Hematopoietic multipotent progenitor cell treated with erythropoietin and hydrocortisone succinate and interleukin-3 and kit ligand, for 8 days (in vitro differentiated cells): ENCODE results near the gene PGAM2.

Experiments used
- DNase-seq: peaks from one replicate; pipeline ENCODE4 v3.0.0-alpha.2; 2015

PGAM2 gene

DNA sequence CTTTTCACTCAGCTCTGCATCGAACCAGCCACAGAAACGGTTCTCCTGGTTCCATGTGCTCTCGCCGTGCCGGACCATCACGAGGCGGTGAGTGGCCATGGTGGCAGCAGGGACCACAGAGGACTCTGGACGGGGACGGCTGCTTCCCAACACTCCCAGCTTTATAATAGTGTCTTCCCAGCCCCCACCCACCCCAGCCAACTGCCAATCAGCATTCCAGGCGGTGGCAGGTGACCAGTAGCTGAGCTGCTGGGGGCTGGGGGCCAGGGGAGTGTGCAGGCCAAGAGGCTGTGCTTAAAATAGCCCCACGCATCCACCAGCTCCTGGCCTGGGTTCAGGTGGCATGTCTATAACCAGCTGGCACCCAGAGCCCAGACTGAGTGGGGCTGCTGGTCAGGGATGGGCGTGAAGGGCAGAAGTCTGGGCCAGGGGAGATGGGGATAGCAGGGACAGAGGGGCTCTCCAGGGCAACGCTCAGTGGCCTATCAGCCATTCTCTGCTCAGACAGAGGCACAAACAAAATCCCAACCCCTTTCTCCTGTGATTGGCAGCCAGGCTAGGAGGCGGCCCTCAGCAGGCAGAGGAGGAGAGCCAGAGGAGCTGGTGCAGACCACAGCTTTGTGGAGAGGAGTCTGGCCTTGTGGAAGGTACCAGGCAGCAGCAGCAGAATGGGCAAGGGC is at the start of gene PGAM2:
TSS of gene PGAM2 (minus strand) at position 137 of the 680 bp plus-strand sequence. CDS start at position 99, 38 bp downstream.
- DNase-seq, result no peak

DNA sequence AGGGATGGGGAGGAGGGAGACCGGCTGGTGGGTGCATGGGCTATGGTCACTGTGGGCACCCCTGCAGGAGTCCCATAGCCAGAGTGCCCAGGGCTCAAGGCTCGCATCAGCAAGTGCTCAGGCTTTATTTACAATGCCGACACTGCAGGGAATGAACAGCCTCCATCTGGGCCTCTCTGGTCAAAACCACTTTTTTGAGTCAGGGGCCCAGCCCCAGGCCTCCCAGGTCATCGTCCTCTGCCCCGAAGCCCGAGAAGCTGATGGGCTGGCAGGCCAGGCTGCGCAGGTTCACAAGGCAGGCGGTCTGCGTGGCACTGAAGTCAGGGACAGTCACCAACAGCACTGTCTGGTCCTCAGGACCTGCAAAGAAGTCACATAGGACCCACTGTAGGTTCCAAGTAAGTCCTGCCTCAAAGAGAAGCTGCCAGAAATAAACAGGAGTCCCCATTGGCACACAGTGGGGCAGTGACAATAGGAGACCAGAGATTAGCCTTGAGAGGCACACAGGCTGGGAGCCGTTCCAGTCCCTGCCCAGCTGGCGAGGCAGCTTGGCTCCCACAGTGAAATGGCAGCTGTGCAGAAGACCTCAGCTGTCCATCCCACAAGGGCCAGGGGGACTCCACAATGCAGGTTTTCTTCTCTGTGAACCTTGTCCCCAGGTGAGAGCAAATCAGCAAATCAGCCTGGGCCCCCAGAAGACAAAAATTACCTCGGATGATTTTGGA is 49.4 kb upstream of the PGAM2 start:
- DNase-seq, result no peak

DNA sequence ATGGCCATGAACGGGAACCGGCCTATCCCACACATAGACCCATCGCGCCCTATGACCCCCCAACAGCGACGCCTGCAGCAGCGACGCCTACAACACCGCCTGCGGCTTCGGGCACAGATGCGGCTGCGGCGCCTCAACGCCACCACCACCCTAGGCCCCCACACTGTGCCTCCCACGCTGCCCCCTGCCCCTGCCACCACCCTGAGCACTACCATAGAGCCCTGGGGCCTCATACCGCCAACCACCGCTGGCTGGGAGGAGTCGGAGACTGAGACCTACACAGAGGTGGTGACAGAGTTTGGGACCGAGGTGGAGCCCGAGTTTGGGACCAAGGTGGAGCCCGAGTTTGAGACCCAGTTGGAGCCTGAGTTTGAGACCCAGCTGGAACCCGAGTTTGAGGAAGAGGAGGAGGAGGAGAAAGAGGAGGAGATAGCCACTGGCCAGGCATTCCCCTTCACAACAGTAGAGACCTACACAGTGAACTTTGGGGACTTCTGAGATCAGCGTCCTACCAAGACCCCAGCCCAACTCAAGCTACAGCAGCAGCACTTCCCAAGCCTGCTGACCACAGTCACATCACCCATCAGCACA is 48.5 kb upstream of the PGAM2 start:
- DNase-seq, result no peak

DNA sequence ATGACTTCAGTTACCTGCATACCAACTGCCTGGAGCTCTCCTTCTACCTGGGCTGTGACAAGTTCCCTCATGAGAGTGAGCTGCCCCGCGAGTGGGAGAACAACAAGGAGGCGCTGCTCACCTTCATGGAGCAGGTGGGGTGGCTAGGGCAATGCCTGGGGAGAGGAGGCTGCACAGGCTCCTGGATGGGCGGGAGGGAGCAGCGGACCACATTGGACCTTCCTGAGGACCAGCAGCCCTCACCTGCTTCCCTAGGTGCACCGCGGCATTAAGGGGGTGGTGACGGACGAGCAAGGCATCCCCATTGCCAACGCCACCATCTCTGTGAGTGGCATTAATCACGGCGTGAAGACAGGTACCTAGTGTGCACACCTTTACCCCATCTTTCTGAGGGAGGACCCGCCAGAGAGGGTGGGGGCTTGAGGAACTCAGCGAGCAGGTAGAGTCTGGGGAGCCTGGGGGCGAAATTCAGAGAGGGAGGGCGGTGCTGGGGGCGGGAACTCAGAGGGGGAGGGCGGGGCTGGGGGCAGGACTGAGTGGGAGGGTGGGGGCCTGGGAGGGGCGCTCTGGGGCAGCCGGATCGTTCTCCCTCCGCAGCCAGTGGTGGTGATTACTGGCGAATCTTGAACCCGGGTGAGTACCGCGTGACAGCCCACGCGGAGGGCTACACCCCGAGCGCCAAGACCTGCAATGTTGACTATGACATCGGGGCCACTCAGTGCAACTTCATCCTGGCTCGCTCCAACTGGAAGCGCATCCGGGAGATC is 47.8 kb upstream of the PGAM2 start:
- DNase-seq, result no peak

DNA sequence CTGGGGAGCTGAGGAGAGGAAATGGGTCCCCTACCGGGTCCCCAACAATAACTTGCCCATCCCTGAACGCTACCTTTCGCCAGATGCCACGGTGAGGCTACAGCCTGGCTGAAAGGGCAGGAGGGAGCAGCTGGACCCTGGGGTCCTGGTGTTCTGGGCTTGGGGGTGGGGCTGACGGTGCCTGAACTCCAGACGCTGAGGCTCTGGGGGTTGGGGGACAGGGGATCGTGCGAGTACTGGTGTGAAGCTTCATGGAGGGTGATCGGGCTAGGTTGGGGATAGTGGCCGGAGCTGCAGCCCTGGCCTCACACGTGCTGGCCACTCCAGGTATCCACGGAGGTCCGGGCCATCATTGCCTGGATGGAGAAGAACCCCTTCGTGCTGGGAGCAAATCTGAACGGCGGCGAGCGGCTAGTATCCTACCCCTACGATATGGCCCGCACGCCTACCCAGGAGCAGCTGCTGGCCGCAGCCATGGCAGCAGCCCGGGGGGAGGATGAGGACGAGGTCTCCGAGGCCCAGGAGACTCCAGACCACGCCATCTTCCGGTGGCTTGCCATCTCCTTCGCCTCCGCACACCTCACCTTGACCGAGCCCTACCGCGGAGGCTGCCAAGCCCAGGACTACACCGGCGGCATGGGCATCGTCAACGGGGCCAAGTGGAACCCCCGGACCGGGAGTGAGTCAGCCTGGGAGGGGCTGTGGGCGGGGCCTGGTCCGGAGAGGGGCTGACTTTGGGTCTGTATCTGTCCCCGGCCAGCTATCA is 47.0 kb upstream of the PGAM2 start:
- DNase-seq, result no peak

DNA sequence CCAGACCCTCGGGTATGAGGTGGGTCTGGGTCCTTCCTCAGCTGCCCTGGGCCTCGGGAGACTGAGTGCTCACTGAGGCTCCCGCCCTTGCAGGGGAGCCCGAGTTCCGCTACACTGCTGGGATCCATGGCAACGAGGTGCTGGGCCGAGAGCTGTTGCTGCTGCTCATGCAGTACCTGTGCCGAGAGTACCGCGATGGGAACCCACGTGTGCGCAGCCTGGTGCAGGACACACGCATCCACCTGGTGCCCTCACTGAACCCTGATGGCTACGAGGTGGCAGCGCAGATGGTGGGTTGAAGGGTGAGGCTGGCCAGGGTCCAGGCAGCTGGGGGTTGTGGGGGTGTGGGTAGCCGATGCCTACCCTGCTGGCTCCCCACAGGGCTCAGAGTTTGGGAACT is 46.4 kb upstream of the PGAM2 start:
- DNase-seq, result no peak

DNA sequence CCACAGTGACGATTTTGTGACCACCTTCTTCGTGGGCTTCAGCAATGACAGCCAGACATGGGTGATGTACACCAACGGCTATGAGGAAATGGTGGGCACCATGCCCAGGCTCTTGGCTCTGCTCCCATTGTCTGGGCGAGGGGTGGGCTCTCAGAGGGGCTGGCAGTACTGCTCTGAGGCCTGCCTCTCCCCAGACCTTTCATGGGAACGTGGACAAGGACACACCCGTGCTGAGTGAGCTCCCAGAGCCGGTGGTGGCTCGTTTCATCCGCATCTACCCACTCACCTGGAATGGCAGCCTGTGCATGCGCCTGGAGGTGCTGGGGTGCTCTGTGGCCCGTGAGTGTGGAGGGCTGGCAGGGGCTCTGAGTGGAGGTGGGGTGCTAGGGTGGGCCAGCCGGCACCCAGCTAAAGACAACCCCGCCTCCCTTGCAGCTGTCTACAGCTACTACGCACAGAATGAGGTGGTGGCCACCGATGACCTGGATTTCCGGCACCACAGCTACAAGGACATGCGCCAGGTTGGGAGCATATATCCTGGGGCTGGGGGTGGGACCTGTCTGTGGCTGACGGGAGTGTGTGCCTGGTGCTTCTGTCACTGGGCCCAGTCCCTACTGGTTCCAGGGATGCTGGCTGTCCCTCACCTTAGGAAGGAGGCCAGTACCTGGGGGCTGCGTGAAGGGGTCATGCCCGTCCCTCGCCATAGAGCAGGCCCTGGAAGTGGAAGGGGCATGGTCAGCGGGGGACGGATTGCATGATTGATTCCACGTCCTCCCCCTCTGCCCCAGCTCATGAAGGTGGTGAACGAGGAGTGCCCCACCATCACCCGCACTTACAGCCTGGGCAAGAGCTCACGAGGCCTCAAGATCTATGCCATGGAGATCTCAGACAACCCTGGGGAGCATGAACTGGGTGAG is 45.6 kb upstream of the PGAM2 start:
- DNase-seq, result no peak

DNA sequence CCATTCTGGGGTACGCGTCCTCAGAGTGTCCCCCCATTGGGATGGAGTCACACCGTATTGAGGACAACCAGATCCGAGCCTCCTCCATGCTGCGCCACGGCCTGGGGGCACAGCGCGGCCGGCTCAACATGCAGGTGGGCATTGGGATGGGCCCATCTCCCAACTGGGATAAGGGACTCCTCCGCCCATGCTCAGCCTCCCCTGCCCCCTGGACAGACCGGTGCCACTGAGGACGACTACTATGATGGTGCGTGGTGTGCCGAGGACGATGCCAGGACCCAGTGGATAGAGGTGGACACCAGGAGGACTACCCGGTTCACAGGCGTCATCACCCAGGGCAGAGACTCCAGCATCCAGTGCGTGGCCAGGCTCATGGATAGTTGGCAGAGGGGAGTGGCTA is 44.6 kb upstream of the PGAM2 start:
- no peak for DNase-seq

DNA sequence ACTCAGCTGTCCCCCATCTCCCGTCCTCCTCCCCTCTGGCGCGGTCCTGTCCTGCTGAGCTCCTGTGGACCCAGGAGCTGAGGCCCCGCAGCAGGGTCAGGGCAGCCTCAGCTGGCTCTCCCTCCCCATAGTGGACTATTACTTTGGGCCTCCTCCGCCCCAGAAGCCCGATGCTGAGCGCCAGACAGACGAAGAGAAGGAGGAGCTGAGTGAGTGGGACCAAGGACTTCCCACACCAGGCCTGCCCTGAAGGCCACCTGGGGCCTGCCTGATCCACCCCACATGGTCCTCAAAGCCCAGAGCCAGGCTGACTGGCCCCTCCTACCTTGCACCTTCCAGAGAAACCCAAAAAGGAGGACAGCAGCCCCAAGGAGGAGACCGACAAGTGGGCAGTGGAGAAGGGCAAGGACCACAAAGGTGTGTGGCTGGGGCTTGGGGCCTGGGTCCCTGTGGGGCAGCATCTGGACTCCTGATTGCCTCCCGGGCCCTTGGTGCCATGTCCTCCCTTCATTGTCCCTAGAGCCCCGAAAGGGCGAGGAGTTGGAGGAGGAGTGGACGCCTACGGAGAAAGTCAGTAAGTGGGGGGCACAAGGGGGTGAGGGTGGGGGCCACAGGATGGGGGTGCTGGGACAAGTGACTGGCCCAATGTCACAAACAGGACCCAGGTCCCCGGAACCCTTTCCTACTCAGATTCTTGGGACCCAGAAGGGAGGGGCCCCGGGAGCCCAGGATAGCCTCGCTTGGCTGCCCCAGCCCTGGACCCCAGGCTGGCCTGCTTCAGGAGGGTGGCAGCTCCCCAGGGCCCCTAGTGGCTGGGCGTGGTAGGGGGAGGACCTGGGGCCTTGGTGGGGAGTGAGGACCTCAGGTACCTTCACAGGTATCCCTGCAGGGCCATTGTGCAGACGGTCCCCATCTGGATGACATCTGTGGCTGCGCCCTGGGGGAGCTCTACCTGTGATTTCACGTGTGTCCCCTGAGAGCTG is 43.7 kb upstream of the PGAM2 start:
- no peak for DNase-seq

DNA sequence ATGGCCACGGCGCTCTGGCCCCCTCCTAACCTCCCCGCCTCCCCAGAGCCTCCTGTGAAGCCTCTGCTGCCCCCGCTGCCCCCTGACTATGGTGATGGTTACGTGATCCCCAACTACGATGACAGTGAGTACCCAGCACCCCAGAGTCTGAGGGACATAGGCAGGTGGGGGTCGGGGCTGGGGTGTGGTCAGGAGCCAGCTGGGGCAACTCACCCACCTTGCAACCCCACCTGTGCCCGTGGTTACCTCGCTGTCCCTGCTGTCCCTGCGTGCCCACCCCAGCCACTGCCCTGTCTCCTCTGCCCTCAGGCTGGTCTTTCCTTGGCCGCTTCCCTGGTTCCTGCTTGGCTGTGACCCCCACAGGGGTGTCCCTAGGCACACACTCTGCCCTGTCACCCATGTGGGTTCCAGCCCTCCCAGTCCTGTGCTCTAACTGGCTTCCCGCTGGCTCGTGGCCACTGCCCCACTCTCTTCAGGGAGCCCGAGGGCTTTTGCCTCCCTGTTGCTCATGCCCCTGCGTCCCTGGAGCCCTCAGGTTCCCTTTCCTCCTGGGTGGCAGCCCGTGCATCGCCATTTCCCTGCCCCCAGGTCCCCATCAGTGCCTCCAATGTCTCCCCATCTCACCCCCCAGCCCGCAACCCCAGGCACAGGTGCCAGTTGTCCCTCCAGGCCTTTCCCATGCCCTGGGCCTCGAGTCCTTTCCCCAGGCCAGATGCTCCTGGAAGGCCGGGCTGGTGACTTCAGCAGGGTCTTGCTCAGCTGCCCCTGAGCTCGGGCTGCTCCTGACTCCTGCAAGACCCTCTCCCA is 42.8 kb upstream of the PGAM2 start:
- no peak for DNase-seq

DNA sequence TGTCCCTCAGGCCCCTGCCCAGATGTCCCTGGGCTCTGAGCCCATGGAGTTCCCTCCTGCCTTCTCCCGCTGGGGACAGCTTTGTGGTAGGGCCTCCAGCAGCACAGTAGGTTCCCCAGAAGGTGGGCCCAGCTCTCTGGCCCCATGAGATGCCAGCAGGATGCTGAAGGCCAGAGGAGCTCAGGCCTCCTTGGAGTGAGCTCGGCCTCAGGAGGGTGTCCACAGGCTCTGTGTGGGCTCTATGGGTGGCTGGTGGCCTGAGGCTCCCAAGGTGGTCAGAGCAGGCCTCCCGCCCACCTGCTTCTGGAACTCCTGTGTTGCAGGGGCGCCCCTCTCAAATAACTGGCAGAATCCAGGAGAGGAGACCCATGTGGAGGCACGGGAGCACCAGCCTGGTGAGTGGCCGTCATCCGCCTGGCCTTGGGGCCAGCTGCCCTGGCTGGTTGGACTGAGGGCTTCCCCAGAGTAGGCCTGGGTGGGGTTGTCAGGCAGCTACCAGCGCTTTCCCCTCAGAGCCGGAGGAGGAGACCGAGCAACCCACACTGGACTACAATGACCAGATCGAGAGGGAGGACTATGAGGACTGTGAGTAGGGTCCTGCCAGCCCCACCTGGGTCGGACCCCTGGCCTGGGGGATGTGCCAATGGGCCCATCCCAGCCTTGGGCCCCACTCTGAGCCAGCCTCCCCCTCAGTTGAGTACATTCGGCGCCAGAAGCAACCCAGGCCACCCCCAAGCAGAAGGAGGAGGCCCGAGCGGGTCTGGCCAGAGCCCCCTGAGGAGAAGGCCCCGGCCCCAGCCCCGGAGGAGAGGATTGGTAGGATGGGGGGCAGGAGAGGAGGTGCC is 42.0 kb upstream of the PGAM2 start:
- no peak for DNase-seq

DNA sequence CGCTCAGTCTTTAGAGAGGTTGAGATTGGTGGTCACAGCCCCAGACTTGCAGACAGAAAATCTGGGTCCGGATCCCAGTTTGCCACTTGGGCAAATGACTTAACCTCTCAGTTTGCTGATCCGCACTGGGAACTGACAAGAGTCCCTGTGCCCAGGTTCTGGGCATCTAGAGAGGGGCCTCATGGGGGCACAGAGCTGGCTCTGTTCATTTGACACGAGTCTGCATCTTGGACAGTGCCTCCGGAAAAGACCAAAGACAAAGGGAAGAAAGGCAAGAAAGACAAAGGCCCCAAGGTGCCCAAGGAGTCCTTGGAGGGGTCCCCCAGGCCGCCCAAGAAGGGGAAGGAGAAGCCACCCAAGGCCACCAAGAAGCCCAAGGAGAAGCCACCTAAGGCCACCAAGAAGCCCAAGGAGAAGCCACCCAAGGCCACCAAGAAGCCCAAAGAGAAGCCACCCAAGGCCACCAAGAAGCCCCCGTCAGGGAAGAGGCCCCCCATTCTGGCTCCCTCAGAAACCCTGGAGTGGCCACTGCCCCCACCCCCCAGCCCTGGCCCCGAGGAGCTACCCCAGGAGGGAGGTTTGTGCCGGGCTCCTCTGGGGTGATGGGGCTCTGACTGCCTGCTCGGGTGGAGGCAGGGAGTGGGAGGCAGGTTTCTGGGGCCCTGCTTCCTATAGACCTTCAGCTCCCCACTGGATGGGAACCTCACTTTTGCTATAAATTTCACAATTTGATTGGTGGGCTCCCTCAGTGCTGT is 41.1 kb upstream of the PGAM2 start:
- no peak for DNase-seq

DNA sequence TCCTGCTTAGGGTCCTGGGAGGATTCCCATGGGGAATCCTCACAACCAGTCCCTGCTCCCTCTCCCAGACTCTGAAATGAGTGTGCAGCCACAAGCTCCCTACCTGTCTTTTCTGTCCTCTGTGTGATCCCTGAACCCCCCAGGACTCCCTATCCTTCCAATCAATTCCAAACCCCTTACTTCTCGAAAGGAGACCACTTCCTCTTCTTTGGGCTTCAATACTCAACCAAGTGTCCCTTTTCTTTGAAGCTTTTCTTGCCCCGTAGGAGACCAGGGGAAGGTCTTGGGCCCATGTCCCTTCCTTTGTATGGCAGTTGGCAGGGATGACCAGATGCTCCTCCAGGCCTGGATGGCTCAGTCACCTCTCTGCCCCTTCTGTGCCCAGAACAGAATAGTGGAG is 40.5 kb upstream of the PGAM2 start:
- DNase-seq, result no peak

DNA sequence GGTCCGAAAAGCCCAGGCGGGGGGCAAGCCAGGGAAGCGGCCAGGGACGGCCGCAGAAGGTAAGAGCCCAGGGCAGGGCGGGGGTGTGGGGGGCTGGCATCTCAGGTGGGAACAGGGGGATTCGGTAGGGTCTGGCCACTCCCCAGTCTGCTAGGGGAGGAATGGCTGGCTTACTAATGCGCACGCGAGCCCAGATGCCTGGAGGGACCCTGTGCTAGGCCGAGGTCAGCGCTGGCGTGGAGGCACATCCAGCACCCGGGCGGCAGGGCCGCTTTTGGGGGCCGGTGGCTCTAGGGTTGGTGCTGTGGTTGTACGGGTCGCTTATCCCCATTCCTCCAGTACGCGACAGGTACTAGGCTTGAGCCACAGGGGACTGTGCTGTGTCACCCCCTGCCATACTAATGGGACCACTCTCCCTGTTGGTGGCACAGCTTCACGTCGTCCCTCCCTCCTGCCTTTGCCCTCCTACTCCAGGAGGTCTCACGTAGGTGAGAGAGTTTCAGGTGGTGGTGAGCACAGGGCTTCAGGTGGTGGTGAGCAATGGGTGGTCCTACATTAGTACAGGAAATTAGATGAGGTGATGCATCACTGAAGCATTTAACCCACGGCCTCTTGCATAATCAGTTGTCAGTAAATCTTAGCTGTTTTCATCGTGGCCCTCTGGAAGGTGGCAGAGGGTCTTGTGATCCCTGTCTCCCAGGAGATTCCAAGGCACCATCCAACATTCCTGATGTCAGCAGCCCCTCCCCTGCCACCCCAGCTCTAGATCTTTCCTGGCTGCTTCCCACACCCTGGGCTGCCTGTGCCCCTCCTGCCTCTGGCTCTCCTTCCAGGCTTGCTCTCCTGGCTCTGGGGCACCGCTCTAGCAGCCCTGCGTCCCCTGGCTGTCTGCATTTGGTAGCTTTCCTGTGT is 39.7 kb upstream of the PGAM2 start:
- DNase-seq, result no peak

DNA sequence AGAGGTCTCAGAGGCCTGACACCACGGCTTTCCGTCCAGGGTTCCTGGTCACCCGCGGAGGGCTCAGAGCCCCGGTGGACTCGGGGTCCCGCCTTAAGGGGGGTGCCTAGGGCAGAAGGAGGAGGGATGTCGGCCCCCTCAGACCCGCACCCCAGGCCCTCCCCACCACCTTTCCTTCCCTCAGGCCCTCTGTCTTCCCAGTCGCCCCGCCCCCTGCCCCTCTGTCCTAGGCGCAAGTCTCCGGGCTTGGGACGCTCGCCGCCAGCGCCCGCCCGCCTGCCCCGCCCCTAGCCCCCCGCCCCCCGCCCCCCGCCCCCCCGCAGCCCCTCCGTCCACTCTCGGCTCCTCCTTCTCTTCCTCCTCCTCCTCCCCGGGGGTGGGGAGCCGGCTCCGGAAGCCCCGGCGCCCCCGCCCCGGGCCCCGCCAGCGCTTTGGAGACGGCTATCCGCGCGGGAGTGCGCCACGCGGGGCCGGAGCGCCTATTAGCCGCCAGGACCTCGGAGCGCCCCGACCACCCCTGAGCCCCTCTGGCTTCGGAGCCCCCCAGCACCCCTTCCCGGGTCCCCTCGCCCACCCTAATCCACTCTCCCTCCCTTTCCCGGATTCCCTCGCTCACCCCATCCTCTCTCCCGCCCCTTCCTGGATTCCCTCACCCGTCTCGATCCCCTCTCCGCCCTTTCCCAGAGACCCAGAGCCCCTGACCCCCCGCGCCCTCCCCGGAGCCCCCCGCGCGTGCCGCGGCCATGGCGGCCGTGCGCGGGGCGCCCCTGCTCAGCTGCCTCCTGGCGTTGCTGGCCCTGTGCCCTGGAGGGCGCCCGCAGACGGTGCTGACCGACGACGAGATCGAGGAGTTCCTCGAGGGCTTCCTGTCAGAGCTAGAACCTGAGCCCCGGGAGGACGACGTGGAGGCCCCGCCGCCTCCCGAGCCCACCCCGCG is 38.8 kb upstream of the PGAM2 start, which contains the start of gene AEBP1:
TSS of gene AEBP1 (plus strand) at position 423 of the 937 bp plus-strand sequence. CDS start at position 744, 321 bp downstream.
- DNase-seq, result no peak
